A673 (cell line): ENCODE data around the gene DLG2.

ENCODE experiments used
- EZH2 ChIP-seq: fragments of 200-600 bp; sonication (generic); IDR thresholded peaks from 2 replicates; pipeline ENCODE4 v1.6.1; 2017; ENCODE audit warnings: borderline replicate concordance, low read depth, mild to moderate bottlenecking, mixed read lengths, antibody characterized with exemption, low read length; ENCODE audit not compliant: poor library complexity, severe bottlenecking
- TF ChIP-seq, protein P1 (sequence below): fragments of 300-800, 200-600 bp; sonication (generic); conservative IDR thresholded peaks from 2 replicates; pipeline ENCODE4 v1.5.1; 2017; ENCODE audit warnings: low read depth, mild to moderate bottlenecking, antibody characterized with exemption, low read length, moderate library complexity, mixed read lengths

GRCh38 chr11:83674102-83674896 lies 1952.8 kb downstream of the DLG2 start:
- TF ChIP-seq, protein P1, sequence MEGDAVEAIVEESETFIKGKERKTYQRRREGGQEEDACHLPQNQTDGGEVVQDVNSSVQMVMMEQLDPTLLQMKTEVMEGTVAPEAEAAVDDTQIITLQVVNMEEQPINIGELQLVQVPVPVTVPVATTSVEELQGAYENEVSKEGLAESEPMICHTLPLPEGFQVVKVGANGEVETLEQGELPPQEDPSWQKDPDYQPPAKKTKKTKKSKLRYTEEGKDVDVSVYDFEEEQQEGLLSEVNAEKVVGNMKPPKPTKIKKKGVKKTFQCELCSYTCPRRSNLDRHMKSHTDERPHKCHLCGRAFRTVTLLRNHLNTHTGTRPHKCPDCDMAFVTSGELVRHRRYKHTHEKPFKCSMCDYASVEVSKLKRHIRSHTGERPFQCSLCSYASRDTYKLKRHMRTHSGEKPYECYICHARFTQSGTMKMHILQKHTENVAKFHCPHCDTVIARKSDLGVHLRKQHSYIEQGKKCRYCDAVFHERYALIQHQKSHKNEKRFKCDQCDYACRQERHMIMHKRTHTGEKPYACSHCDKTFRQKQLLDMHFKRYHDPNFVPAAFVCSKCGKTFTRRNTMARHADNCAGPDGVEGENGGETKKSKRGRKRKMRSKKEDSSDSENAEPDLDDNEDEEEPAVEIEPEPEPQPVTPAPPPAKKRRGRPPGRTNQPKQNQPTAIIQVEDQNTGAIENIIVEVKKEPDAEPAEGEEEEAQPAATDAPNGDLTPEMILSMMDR: no peak
- no peak for TF ChIP-seq EZH2
